DND-41 (cell line): ENCODE results near the gene EPRS1.

Experiments
- ATAC-seq: fragments of 200-7000 bp; cut with Tn5 transposase; 3 replicates; pipeline ENCODE4 v1.9.1; 2021; ENCODE audit warnings: low read depth; ENCODE audit not compliant: insufficient read depth
- DNase-seq: peaks from one replicate; pipeline ENCODE4 v3.0.0-alpha.2; 2020
- H2AFZ ChIP-seq: 2 replicates; pipeline ENCODE4 v1.6.0; 2012; ENCODE audit warnings: low read depth, low read length
- H3K27ac ChIP-seq: 2 replicates; pipeline ENCODE4 v1.5.1; 2012; ENCODE audit warnings: low read length, inconsistent platforms
- H3K27me3 ChIP-seq: fragments of 200-600 bp; sonication (generic); 2 replicates; pipeline ENCODE4 v1.6.0; 2012; ENCODE audit warnings: low read length, mild to moderate bottlenecking, inconsistent platforms; ENCODE audit not compliant: insufficient read depth, poor library complexity
- H3K36me3 ChIP-seq: 2 replicates; pipeline ENCODE4 v1.5.1; 2012; ENCODE audit warnings: low read length, inconsistent platforms; ENCODE audit not compliant: insufficient read depth
- H3K4me1 ChIP-seq: 2 replicates; pipeline ENCODE4 v1.5.1; 2012; ENCODE audit warnings: mild to moderate bottlenecking, low read length; ENCODE audit not compliant: insufficient read depth
- H3K4me2 ChIP-seq: 2 replicates; pipeline ENCODE4 v1.6.0; 2012; ENCODE audit warnings: mild to moderate bottlenecking, moderate library complexity, low read length, inconsistent platforms; ENCODE audit not compliant: insufficient read depth
- H3K4me3 ChIP-seq, 2 experiments: fragments of 200-600 bp in 1 of 2; shearing (Covaris generic) in 1 of 2; 2 replicates each; pipeline ENCODE4 v1.5.1; 2012 to 2016; ENCODE audit warnings: inconsistent platforms in 2 of 2, low read length in 2 of 2, mild to moderate bottlenecking in 2 of 2, low read depth in 1 of 2, moderate library complexity in 1 of 2
- H3K79me2 ChIP-seq: 2 replicates; pipeline ENCODE4 v1.6.0; 2012; ENCODE audit warnings: low read length, inconsistent platforms; ENCODE audit not compliant: insufficient read depth
- H3K9ac ChIP-seq: 2 replicates; pipeline ENCODE4 v1.6.0; 2012; ENCODE audit warnings: low read depth, mild to moderate bottlenecking, inconsistent platforms, low read length, moderate library complexity
- H3K9me3 ChIP-seq: 2 replicates; pipeline ENCODE4 v1.5.1; 2012; ENCODE audit warnings: low read length, moderate library complexity, mild to moderate bottlenecking, inconsistent platforms; ENCODE audit not compliant: insufficient read depth, severe bottlenecking
- H4K20me1 ChIP-seq: 2 replicates; pipeline ENCODE4 v1.6.0; 2012; ENCODE audit warnings: low read length; ENCODE audit not compliant: insufficient read depth
- EZH2 ChIP-seq: IDR thresholded peaks from 3 replicates; pipeline ENCODE4 v1.6.1; 2012; ENCODE audit warnings: borderline replicate concordance, low read depth, mild to moderate bottlenecking, moderate library complexity, low read length, inconsistent platforms; ENCODE audit not compliant: severe bottlenecking
- TF ChIP-seq, protein P1 (sequence below): IDR thresholded peaks from 2 replicates; pipeline ENCODE4 v1.5.1; 2012; ENCODE audit warnings: borderline replicate concordance, low read length, moderate library complexity, mild to moderate bottlenecking; ENCODE audit not compliant: poor library complexity, severe bottlenecking; ENCODE audit errors: extremely low read depth

EPRS1 gene

DNA sequence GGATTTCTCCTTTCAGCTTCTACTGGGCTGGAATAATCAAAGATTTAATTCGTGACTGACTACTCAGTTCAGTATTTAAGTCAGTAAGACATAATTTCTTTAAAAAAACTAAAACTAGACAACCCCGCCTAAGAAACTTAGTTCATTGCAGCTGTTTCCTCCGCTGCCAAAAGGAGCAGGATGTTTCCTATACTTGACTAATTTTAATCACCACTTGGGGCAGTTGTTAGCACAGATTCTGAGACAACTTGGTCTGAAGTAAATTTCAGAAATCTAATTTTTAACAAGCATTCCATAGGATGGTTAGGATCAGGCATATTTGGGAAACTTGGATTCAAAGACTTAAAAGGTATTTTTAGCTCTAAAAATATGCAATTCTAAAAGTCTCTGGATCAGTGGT lies 34.0 kb downstream of the EPRS1 start:
- Histone ChIP-seq H3K4me2 (no peak overlapping the region), H3K4me3 (no peak overlapping the region), H3K27ac (no peak overlapping the region), H2AFZ (no peak overlapping the region), H3K27me3 (no peaks in the 10 kb centered on the region), H4K20me1 (no peaks in the 10 kb centered on the region), H3K36me3 (peaks cover 82% of the 10 kb centered on the region), H3K79me2 (no peaks in the 10 kb centered on the region), H3K9me3 (no peaks in the 10 kb centered on the region), H3K4me1 (no peaks in the 10 kb centered on the region), H3K9ac (no peak overlapping the region)
- ATAC-seq, result no peak; the same call in 2 of the 3 replicates
- DNase-seq, result no peak
- no peak for TF ChIP-seq EZH2
- TF ChIP-seq, protein P1, sequence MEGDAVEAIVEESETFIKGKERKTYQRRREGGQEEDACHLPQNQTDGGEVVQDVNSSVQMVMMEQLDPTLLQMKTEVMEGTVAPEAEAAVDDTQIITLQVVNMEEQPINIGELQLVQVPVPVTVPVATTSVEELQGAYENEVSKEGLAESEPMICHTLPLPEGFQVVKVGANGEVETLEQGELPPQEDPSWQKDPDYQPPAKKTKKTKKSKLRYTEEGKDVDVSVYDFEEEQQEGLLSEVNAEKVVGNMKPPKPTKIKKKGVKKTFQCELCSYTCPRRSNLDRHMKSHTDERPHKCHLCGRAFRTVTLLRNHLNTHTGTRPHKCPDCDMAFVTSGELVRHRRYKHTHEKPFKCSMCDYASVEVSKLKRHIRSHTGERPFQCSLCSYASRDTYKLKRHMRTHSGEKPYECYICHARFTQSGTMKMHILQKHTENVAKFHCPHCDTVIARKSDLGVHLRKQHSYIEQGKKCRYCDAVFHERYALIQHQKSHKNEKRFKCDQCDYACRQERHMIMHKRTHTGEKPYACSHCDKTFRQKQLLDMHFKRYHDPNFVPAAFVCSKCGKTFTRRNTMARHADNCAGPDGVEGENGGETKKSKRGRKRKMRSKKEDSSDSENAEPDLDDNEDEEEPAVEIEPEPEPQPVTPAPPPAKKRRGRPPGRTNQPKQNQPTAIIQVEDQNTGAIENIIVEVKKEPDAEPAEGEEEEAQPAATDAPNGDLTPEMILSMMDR, result peak; percentile 17

DNA sequence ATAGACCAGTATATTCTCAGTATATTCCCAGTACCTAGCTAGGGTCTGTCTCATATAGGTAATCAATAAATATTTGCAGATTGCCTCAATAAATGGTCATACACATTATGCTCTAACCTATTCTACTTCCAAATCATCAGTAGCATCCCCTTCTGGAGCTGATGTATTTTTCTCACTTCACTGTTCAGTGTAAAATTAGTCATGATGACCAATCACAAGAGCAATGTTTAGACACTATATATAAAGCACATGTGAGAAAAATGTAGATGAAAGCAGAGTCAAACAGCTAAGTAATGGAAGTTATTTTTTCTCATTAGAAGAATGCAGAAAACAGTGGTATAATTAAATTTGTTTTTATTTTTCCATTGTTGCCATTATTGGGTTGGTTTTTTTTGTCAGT lies 34.7 kb downstream of the EPRS1 start:
- no peak overlapping the region for H3K4me3 ChIP-seq
- no peak overlapping the region for H2AFZ ChIP-seq
- H3K27me3 ChIP-seq, result no peaks in the 10 kb centered on the region
- H3K27ac ChIP-seq, result no peak overlapping the region
- no peaks in the 10 kb centered on the region for H3K79me2 ChIP-seq
- TF ChIP-seq, protein P1, result no peak
- no peak for TF ChIP-seq EZH2
- no peak for DNase-seq
- H3K4me1 ChIP-seq, result no peaks in the 10 kb centered on the region
- H3K9me3 ChIP-seq, result no peaks in the 10 kb centered on the region
- peaks cover 84% of the 10 kb centered on the region for H3K36me3 ChIP-seq
- H3K4me2 ChIP-seq, result no peak overlapping the region
- no peak for ATAC-seq
- no peak overlapping the region for H3K9ac ChIP-seq
- H4K20me1 ChIP-seq, result no peaks in the 10 kb centered on the region

DNA sequence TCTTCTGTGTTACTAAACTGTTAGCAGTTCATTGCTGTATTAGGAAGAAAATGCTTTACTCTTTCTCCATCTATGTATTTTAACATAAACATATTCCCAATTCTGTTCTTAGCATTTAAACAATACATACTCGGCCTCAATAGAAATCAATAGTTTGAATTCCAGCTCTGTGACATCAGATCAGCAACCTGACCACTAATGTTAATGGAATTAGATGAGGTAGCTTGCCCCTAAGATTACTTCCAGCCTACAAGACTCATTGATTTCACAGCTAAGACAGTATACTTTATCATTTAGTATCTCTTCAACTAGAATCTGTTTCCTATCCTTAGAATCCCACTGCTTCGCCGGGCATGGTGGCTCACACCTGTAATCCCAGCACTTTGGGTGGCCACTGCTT lies 38.9 kb downstream of the EPRS1 start:
- Histone ChIP-seq H3K36me3 (peaks cover 86% of the 10 kb centered on the region), H3K4me3 (no peak overlapping the region), H4K20me1 (no peaks in the 10 kb centered on the region), H3K9ac (no peak overlapping the region), H3K79me2 (no peaks in the 10 kb centered on the region), H3K27me3 (no peaks in the 10 kb centered on the region), H3K27ac (no peak overlapping the region), H3K9me3 (no peaks in the 10 kb centered on the region), H3K4me2 (no peak overlapping the region), H2AFZ (no peak overlapping the region), H3K4me1 (no peaks in the 10 kb centered on the region)
- no peak for DNase-seq
- TF ChIP-seq, protein P1, result no peak
- TF ChIP-seq EZH2, result no peak
- ATAC-seq, result no peak

DNA sequence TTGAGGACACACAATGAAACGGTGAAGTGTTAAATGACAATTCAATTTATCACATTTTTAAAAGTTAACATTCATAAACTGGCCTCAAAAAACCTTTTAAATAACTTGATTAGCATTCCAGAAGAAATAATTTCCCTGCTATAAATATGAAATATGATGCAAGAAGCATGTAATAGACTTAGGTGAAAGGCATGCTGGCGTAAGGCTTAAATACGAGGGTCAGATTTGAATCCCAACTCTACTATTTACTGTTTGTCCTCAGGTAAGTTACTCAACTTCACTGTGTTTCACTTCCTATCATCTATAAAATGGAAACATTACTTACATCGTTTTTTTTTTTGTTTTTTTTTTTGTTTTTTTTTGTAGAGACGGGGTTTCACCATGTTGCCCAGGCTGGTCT lies 40.8 kb downstream of the EPRS1 start:
- Histone ChIP-seq H3K9ac (no peak overlapping the region), H4K20me1 (no peaks in the 10 kb centered on the region), H3K36me3 (peaks cover 87% of the 10 kb centered on the region), H3K79me2 (no peaks in the 10 kb centered on the region), H3K4me1 (no peaks in the 10 kb centered on the region), H3K27ac (no peak overlapping the region), H3K4me3 (no peak overlapping the region), H3K9me3 (no peaks in the 10 kb centered on the region), H3K27me3 (no peaks in the 10 kb centered on the region), H2AFZ (no peak overlapping the region), H3K4me2 (no peak overlapping the region)
- TF ChIP-seq, protein P1, result no peak
- TF ChIP-seq EZH2, result no peak
- no peak for ATAC-seq
- DNase-seq, result no peak
